Measurements from ENCODE around the gene TRAPPC6A. TPM values are rescaled to one million over a fixed set of nuclear protein-coding genes. Genes with fewer than 3 reads are reported as not detected.

TRAPPC6A gene
- total and polyA plus RNA-seq, 3 donors from 2014 or later: 37.0 to 42.8 (median 38.7) TPM

DNA sequence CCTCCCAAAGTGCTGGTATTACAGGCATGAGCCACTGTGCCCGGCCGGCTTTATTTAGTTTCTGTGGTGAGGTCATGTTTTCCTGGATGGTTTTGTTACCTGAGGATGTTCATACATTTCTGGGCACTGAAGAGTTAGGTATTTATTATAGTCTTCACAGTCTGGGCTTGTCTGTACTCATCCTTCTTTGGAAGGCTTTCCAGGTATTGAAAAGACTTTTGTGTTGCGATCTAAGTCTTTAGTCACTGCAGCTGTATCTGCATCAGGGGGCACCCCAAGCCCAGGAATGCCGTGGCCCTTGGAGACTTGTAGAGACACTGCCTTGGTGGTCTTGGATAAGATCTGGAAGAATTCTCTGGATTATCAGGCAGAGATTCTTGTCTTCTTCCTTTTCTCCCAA lies 13.3 kb upstream of the TRAPPC6A start:
- Histone ChIP-seq H3K36me3 (ENCODE audit: low read depth, missing control alignments) (no peaks in the 10 kb centered on the region), H3K27me3 (no peaks in the 10 kb centered on the region), H3K4me1 (peaks cover 6% of the 10 kb centered on the region), H3K27ac (no peak overlapping the region), H3K9me3 (no peaks in the 10 kb centered on the region), H3K4me3 (no peak overlapping the region)
- 90 to 97% methylated on average over 4 of the region's 4 CpGs for WGBS, 2 donors
- TF ChIP-seq, protein P1, sequence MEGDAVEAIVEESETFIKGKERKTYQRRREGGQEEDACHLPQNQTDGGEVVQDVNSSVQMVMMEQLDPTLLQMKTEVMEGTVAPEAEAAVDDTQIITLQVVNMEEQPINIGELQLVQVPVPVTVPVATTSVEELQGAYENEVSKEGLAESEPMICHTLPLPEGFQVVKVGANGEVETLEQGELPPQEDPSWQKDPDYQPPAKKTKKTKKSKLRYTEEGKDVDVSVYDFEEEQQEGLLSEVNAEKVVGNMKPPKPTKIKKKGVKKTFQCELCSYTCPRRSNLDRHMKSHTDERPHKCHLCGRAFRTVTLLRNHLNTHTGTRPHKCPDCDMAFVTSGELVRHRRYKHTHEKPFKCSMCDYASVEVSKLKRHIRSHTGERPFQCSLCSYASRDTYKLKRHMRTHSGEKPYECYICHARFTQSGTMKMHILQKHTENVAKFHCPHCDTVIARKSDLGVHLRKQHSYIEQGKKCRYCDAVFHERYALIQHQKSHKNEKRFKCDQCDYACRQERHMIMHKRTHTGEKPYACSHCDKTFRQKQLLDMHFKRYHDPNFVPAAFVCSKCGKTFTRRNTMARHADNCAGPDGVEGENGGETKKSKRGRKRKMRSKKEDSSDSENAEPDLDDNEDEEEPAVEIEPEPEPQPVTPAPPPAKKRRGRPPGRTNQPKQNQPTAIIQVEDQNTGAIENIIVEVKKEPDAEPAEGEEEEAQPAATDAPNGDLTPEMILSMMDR (IDR thresholded peaks at IDR 0.05): no peak
- TF ChIP-seq POLR2A (IDR thresholded peaks at IDR 0.05): no peak
- intact Hi-C loops (cut with DNase I; ENCODE audit: low total_unique reads): no loop called here
- DNase-seq: no peak

DNA sequence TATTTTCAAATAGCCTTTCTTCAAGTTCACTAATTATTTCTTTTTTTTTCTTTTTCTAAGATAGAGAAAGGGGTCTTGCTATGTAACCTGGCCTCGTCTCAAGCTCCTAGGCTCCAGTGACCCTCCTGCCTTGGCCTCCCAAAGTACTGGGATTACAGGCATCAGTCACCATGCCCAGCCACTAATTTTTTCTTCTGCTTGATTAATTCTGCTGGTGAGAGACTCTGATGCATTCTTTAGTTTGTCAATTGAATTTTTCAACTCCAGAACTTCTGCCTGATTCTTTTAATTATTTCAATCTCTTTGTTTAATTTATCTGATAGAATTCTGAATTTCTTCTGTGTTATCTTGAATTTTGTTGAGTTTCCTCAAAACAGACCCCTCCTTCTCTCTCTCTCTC lies 11.9 kb upstream of the TRAPPC6A start:
- no peak for TF ChIP-seq POLR2A (IDR thresholded peaks at IDR 0.05)
- TF ChIP-seq, protein P1 (IDR thresholded peaks at IDR 0.05): no peak
- intact Hi-C loops (cut with DNase I; ENCODE audit: low total_unique reads): no loop called here
- WGBS, 2 donors: 92 to 96% methylated on average over 1 of the region's 1 CpG

DNA sequence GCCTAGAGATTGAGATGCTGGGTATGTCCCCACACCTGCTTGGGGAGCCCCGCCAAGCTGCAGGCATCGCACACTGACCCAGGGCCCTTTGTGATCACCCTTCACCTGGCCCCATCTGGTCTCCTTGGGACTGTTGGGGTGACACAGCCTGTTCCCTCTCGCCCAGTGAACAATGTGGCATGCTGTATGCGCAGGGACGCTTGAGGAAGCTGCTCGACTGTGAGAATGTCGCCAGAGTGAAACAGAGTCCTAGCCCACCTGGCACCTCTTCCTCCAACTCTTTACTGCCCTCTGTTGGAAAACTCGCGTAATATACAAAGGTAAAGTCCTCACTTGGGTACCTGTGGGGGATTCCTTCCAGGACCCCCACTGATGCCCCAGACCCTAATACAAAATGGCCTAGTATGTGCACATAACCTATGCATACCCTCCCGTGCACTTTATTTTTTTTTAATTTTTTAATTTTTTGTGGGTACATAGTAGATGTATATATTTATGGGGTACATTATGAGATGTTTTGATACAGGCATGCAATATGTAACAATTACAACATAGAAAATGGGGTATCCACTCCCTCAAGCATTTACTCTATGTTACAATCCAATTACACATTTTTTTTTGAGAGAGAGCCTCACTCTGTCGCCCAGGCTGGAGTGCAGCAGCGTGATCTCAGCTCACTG lies 9.5 kb upstream of the TRAPPC6A start:
- WGBS, 2 donors: 69 to 71% methylated on average over 12 of the region's 12 CpGs
- no peak overlapping the region for H3K27ac ChIP-seq
- no peak for DNase-seq
- H3K27me3 ChIP-seq: no peaks in the 10 kb centered on the region
- H3K36me3 ChIP-seq (ENCODE audit: low read depth, missing control alignments): no peaks in the 10 kb centered on the region
- intact Hi-C loops (cut with DNase I; ENCODE audit: low total_unique reads): no loop called here
- TF ChIP-seq, protein P1 (IDR thresholded peaks at IDR 0.05): peak in 2 of 3 experiments; percentile 13 to 24
- no peak for TF ChIP-seq POLR2A (IDR thresholded peaks at IDR 0.05)
- no peaks in the 10 kb centered on the region for H3K9me3 ChIP-seq
- peaks cover 6% of the 10 kb centered on the region for H3K4me1 ChIP-seq
- H3K4me3 ChIP-seq: no peak overlapping the region

More for the DNA sequence above, 11.9 kb upstream of the TRAPPC6A start:
- DNase-seq: no peak
- H3K27ac ChIP-seq: no peak overlapping the region
- H3K9me3 ChIP-seq: no peaks in the 10 kb centered on the region
- H3K36me3 ChIP-seq (ENCODE audit: low read depth, missing control alignments): no peaks in the 10 kb centered on the region
- no peaks in the 10 kb centered on the region for H3K27me3 ChIP-seq
- peaks cover 6% of the 10 kb centered on the region for H3K4me1 ChIP-seq
- no peak overlapping the region for H3K4me3 ChIP-seq

DNA sequence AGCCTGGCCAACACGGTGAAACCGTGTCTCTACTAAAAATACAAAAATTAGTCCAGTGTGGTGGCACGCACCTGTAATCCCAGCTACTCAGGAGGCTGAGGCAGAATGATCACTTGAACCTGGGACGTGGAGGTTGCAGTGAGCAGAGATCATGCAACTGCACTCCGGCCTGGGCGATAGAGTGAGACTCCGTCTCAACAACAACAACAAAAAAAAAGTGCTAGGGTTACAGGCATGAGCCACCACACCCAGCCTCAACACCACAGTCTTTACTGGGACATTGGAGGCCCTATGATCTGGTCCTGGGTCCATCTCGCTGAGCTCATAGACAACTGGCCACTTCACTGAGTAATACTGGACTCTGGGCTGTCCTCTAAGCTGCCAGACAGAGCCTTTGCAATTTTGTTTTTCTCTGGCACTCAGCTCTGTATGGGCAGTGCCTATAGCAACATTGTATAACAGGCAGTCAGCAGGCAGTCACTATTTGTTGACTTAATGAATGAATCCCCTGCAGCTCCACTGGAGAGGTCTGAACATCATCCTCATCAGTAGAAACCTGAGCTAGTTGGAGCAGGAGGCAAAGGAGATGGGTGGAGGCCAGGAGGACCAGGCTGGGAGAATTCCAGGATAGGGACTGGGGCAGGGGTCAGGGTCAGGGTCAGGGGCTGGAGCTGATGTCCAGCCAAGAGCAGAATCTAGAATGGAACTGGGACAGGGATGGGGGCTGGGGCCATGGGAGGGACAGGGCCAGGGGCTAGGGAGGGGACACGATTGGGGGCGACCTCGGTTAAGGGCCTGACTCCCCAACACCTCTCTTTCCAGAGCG lies 8.7 kb upstream of the TRAPPC6A start:
- WGBS, 2 donors: 86 to 87% methylated on average over 12 of the region's 12 CpGs
- TF ChIP-seq, protein P1 (IDR thresholded peaks at IDR 0.05): no peak
- no peak for TF ChIP-seq POLR2A (IDR thresholded peaks at IDR 0.05)
- H3K4me1 ChIP-seq: peaks cover 6% of the 10 kb centered on the region
- no peaks in the 10 kb centered on the region for H3K36me3 ChIP-seq (ENCODE audit: low read depth, missing control alignments)
- no peak for DNase-seq
- intact Hi-C loops (cut with DNase I; ENCODE audit: low total_unique reads): no loop called here
- H3K4me3 ChIP-seq: no peak overlapping the region
- no peaks in the 10 kb centered on the region for H3K27me3 ChIP-seq
- H3K9me3 ChIP-seq: no peaks in the 10 kb centered on the region
- H3K27ac ChIP-seq: no peak overlapping the region
